ENCODE results near the gene PANX2. TPM values are rescaled to one million over a fixed set of nuclear protein-coding genes. Genes with fewer than 3 reads are reported as not detected.
"Not testable (repeated sequence)": the region's sequence is repeated elsewhere in the genome, so short reads cannot be mapped to it uniquely, and the experiment has no call there.

PANX2 gene
- total RNA-seq, 1 experiment from 2014 or later: not detected

DNA sequence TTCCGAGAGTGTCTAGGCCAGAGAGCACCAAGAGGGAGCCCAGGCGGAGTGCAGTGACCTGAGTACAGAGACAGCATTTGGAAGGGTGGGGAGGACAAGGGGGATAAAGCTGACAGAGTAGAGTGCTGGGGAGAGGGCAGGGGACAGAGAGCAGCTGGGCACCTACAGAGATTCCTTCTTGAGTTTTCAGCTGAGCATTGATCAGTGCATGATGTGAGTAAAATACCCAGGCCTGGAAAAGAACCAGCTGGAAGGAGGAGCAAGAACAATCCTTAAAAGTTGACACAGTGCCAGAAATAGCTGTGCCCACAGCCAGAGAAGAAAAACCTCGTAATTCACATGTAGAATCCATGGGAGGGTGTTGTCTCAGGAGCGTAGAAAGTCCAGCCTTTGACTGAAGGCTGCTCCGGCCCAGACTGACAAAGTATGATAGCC is 33.9 kb upstream of the PANX2 start:
- Histone ChIP-seq H4K20me1 (ENCODE audit: insufficient read depth, low read depth, low read length) (no peaks in the 10 kb centered on the region), H3K4me1 (ENCODE audit: low read length) (no peaks in the 10 kb centered on the region), H3K79me2 (ENCODE audit: low read length) (no peaks in the 10 kb centered on the region)

DNA sequence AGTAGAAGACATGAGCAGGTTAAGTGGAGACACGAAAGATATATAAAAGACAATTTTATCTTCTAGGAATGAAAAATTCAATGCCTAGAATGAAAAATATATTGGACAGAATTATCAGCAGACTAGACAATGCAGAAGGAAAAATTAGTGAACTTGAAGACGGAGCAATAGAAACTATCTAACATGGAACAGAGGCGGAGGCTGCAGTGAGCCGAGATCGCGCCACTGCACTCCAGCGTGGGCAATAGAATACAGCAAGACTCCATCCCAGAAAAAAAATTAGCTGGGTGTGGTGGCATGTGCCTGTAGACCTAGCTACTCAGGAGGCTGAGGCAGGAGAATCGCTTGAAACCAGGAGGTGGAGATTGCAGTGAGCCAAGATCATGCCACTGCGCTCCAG is 33.3 kb upstream of the PANX2 start:
- not testable (repeated sequence) for H3K4me2 ChIP-seq (ENCODE audit: low read depth, low read length, poor library complexity, severe bottlenecking); H3K4me3 ChIP-seq (ENCODE audit: low read length); H3K27ac ChIP-seq (ENCODE audit: low read length)

More for the DNA sequence above, 33.9 kb upstream of the PANX2 start:
- H2AFZ ChIP-seq (ENCODE audit: low read length): no peak overlapping the region
- no peaks in the 10 kb centered on the region for H3K9me3 ChIP-seq (ENCODE audit: low read length)
- H3K4me3 ChIP-seq (ENCODE audit: low read length): no peak overlapping the region
- no peaks in the 10 kb centered on the region for H3K36me3 ChIP-seq (ENCODE audit: insufficient read depth, low read length)
- no peaks in the 10 kb centered on the region for H3K9me2 ChIP-seq (replicated peaks; ENCODE audit: insufficient read depth, low read length)
- no peaks in the 10 kb centered on the region for H3K27me3 ChIP-seq (ENCODE audit: low read length)
- no peak for DNase-seq
- no peak overlapping the region for H3K27ac ChIP-seq (ENCODE audit: low read length)
- no peak overlapping the region for H3K4me2 ChIP-seq (ENCODE audit: low read depth, low read length, poor library complexity, severe bottlenecking)
- H3K9ac ChIP-seq (ENCODE audit: low read length): no peak overlapping the region

DNA sequence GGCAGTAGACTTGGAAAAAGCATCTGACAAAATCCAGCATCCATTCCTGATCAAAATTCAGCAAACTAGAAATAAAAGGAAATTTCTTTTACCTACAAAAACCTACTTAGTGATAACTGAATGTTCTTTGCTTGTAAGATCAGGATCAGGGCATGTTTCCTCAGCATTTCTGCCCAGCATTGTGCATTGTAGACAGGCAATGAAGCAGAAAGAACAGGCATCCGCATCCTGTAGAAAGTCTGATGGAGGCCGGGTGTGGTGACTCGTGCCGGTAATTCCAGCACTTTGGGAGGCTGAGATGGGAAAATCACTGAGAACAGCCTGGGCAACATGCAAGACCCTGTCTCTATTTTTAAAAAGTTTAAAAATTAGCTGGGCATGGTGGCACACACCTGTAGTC is 32.5 kb upstream of the PANX2 start:
- H3K27ac ChIP-seq (ENCODE audit: low read length): no peak overlapping the region
- H4K20me1 ChIP-seq (ENCODE audit: insufficient read depth, low read depth, low read length): no peaks in the 10 kb centered on the region
- H3K4me1 ChIP-seq (ENCODE audit: low read length): no peaks in the 10 kb centered on the region
- H3K9ac ChIP-seq (ENCODE audit: low read length): no peak overlapping the region
- no peak overlapping the region for H2AFZ ChIP-seq (ENCODE audit: low read length)
- DNase-seq: no peak
- H3K79me2 ChIP-seq (ENCODE audit: low read length): no peaks in the 10 kb centered on the region
- no peaks in the 10 kb centered on the region for H3K9me2 ChIP-seq (replicated peaks; ENCODE audit: insufficient read depth, low read length)
- no peaks in the 10 kb centered on the region for H3K36me3 ChIP-seq (ENCODE audit: insufficient read depth, low read length)
- H3K9me3 ChIP-seq (ENCODE audit: low read length): no peaks in the 10 kb centered on the region
- H3K4me3 ChIP-seq (ENCODE audit: low read length): no peak overlapping the region
- H3K27me3 ChIP-seq (ENCODE audit: low read length): no peaks in the 10 kb centered on the region
- no peak overlapping the region for H3K4me2 ChIP-seq (ENCODE audit: low read depth, low read length, poor library complexity, severe bottlenecking)

More for the DNA sequence above, 33.3 kb upstream of the PANX2 start:
- not testable (repeated sequence) for H2AFZ ChIP-seq (ENCODE audit: low read length); H3K4me1 ChIP-seq (ENCODE audit: low read length); H3K9me3 ChIP-seq (ENCODE audit: low read length); H3K9ac ChIP-seq (ENCODE audit: low read length); H4K20me1 ChIP-seq (ENCODE audit: insufficient read depth, low read depth, low read length); H3K79me2 ChIP-seq (ENCODE audit: low read length); H3K27me3 ChIP-seq (ENCODE audit: low read length); DNase-seq; H3K36me3 ChIP-seq (ENCODE audit: insufficient read depth, low read length); H3K9me2 ChIP-seq (replicated peaks; ENCODE audit: insufficient read depth, low read length)

DNA sequence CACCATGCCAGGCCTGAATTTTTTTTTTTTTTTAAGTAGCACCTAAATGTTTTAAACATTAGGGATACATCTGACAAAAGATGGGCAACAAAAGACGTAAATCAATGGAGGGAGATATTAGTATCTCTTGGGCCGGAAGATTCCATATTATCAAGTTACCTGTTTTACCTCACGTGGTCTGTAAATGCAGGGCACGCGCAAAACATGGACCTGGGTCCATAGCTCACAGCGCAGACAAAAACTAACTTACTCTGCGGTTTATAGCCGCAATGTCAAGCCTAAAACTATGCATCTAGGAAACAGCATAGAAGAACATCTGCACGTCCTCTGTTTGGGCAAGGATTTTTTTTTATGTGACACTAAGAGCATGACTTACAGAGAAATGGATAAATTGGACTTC is 31.5 kb upstream of the PANX2 start:
- no peaks in the 10 kb centered on the region for H3K9me2 ChIP-seq (replicated peaks; ENCODE audit: insufficient read depth, low read length)
- no peak overlapping the region for H3K9ac ChIP-seq (ENCODE audit: low read length)
- no peak overlapping the region for H3K4me2 ChIP-seq (ENCODE audit: low read depth, low read length, poor library complexity, severe bottlenecking)
- no peak overlapping the region for H2AFZ ChIP-seq (ENCODE audit: low read length)
- H3K27ac ChIP-seq (ENCODE audit: low read length): no peak overlapping the region
- H3K79me2 ChIP-seq (ENCODE audit: low read length): no peaks in the 10 kb centered on the region
- H3K4me1 ChIP-seq (ENCODE audit: low read length): no peaks in the 10 kb centered on the region
- H3K9me3 ChIP-seq (ENCODE audit: low read length): no peaks in the 10 kb centered on the region
- no peak for DNase-seq
- no peaks in the 10 kb centered on the region for H3K36me3 ChIP-seq (ENCODE audit: insufficient read depth, low read length)
- H3K4me3 ChIP-seq (ENCODE audit: low read length): no peak overlapping the region
- H4K20me1 ChIP-seq (ENCODE audit: insufficient read depth, low read depth, low read length): no peaks in the 10 kb centered on the region
- no peaks in the 10 kb centered on the region for H3K27me3 ChIP-seq (ENCODE audit: low read length)

DNA sequence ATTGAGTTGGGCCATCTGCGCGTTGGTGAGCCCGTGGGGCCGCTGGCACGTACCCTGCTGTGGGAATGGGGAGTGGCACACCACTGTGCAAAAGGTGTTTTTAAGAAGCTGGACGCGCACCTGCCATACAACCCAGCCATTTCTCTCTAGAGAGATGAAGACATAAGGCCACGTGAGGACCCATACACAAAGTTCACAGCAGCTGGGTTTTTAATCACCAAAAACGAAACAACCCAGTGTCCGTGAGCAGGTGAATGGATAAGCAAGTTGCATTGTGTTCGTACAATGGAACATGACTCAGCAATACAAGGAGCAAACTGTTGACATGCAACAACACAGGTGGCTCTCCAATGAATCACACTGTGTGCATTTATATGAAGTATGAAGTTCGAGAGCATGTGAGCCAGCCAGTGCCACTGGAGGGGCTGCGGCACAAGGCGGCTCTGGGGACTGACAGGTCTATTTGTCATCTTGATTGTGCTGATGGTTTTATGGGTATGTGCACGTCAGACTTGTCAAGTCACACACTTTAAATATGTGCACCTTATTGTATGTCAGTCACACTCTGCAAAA is 30.6 kb upstream of the PANX2 start:
- H3K9me3 ChIP-seq (ENCODE audit: low read length): no peaks in the 10 kb centered on the region
- H3K36me3 ChIP-seq (ENCODE audit: insufficient read depth, low read length): no peaks in the 10 kb centered on the region
- H3K79me2 ChIP-seq (ENCODE audit: low read length): no peaks in the 10 kb centered on the region
- no peak overlapping the region for H3K4me3 ChIP-seq (ENCODE audit: low read length)
- no peaks in the 10 kb centered on the region for H4K20me1 ChIP-seq (ENCODE audit: insufficient read depth, low read depth, low read length)
- H3K27ac ChIP-seq (ENCODE audit: low read length): no peak overlapping the region
- DNase-seq: no peak
- no peaks in the 10 kb centered on the region for H3K9me2 ChIP-seq (replicated peaks; ENCODE audit: insufficient read depth, low read length)
- no peaks in the 10 kb centered on the region for H3K27me3 ChIP-seq (ENCODE audit: low read length)
- no peak overlapping the region for H3K4me2 ChIP-seq (ENCODE audit: low read depth, low read length, poor library complexity, severe bottlenecking)
- H3K9ac ChIP-seq (ENCODE audit: low read length): no peak overlapping the region
- no peaks in the 10 kb centered on the region for H3K4me1 ChIP-seq (ENCODE audit: low read length)
- H2AFZ ChIP-seq (ENCODE audit: low read length): no peak overlapping the region

DNA sequence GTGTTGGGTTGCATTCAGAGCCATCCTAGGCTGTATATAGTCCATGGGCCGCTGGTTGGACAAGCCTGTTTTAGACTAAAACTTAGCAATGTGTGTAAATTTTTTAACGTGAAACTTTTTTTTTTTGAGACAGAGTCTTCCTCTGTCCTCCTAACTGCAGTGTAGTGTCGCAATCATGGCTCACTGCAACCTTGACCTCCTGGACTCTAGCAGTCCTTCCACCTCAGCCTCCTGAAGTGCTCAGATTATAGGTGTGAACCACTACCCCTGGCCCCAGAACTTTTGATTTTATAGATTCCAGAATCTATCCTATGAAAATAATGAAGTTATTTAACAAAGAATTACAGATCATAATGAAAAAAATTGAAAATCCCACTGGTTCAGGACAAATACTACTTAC is 29.9 kb upstream of the PANX2 start:
- Histone ChIP-seq H3K4me2 (ENCODE audit: low read depth, low read length, poor library complexity, severe bottlenecking) (no peak overlapping the region), H3K4me1 (ENCODE audit: low read length) (no peaks in the 10 kb centered on the region), H3K36me3 (ENCODE audit: insufficient read depth, low read length) (no peaks in the 10 kb centered on the region), H3K27ac (ENCODE audit: low read length) (no peak overlapping the region), H3K27me3 (ENCODE audit: low read length) (no peaks in the 10 kb centered on the region), H3K9me3 (ENCODE audit: low read length) (no peaks in the 10 kb centered on the region), H3K79me2 (ENCODE audit: low read length) (no peaks in the 10 kb centered on the region), H3K9me2 (replicated peaks; ENCODE audit: insufficient read depth, low read length) (no peaks in the 10 kb centered on the region), H3K4me3 (ENCODE audit: low read length) (no peak overlapping the region), H3K9ac (ENCODE audit: low read length) (no peak overlapping the region), H2AFZ (ENCODE audit: low read length) (no peak overlapping the region), H4K20me1 (ENCODE audit: insufficient read depth, low read depth, low read length) (no peaks in the 10 kb centered on the region)
- no peak for DNase-seq

DNA sequence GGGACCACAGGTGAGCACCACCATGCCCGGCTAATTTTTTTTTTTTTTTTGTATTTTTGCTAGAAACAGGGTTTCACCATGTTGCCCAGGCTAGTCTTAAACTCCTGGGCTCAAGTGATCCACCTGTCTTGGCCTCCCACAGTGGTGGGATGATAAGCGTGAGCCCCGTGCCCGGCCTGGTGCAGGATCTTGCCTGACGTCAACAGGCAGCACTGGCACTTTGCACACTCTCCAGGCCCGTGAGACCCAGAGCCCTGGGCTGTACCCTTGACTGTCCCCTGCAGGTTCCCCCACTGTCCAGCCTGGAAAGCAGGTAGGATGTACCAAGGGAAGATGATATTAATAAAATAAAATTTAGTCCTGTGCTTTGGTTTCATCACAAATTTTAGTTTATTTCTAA is 29.1 kb upstream of the PANX2 start:
- no peak for DNase-seq
- H4K20me1 ChIP-seq (ENCODE audit: insufficient read depth, low read depth, low read length): no peaks in the 10 kb centered on the region
- no peak overlapping the region for H3K4me2 ChIP-seq (ENCODE audit: low read depth, low read length, poor library complexity, severe bottlenecking)
- no peaks in the 10 kb centered on the region for H3K9me2 ChIP-seq (replicated peaks; ENCODE audit: insufficient read depth, low read length)
- H3K79me2 ChIP-seq (ENCODE audit: low read length): no peaks in the 10 kb centered on the region
- peaks cover 1% of the 10 kb centered on the region; the same call in 1 of the 2 replicates for H3K4me1 ChIP-seq (ENCODE audit: low read length)
- no peaks in the 10 kb centered on the region for H3K27me3 ChIP-seq (ENCODE audit: low read length)
- H3K27ac ChIP-seq (ENCODE audit: low read length): no peak overlapping the region
- no peaks in the 10 kb centered on the region for H3K9me3 ChIP-seq (ENCODE audit: low read length)
- no peak overlapping the region for H3K4me3 ChIP-seq (ENCODE audit: low read length)
- H3K36me3 ChIP-seq (ENCODE audit: insufficient read depth, low read length): no peaks in the 10 kb centered on the region
- H3K9ac ChIP-seq (ENCODE audit: low read length): no peak overlapping the region
- H2AFZ ChIP-seq (ENCODE audit: low read length): no peak overlapping the region

DNA sequence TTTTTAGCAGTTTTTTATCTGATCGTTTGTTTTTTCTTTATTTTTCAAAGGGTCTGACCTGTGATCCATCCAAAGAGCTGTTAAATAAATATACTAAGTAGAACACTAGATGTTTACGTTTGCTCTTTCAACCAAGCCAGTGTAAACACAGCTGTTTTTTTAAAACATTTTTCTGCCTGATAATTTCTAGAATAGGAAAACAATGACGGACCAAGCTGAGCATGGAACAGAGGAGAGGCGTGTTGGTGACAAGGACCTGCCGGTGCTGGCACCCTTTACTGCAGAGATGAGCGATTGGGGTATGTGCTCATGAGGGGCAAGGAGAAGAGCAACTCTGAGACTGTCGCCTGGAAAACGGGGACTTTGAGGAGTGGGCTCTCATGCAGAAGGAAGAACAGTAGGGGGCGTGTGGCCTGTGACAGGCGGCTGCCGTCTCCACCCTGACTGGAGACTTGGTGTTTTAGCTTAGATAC is 28.6 kb upstream of the PANX2 start:
- H3K9ac ChIP-seq (ENCODE audit: low read length): no peak overlapping the region

More for the DNA sequence above, 28.6 kb upstream of the PANX2 start:
- DNase-seq: no peak
- H3K27ac ChIP-seq (ENCODE audit: low read length): no peak overlapping the region
- H4K20me1 ChIP-seq (ENCODE audit: insufficient read depth, low read depth, low read length): no peaks in the 10 kb centered on the region
- H3K4me1 ChIP-seq (ENCODE audit: low read length): peaks cover 3% of the 10 kb centered on the region; the same call in 1 of the 2 replicates
- H3K4me2 ChIP-seq (ENCODE audit: low read depth, low read length, poor library complexity, severe bottlenecking): no peak overlapping the region
- no peaks in the 10 kb centered on the region for H3K27me3 ChIP-seq (ENCODE audit: low read length)
- no peaks in the 10 kb centered on the region for H3K9me2 ChIP-seq (replicated peaks; ENCODE audit: insufficient read depth, low read length)
- no peak overlapping the region for H3K4me3 ChIP-seq (ENCODE audit: low read length)
- H2AFZ ChIP-seq (ENCODE audit: low read length): no peak overlapping the region
- no peaks in the 10 kb centered on the region for H3K9me3 ChIP-seq (ENCODE audit: low read length)
- H3K36me3 ChIP-seq (ENCODE audit: insufficient read depth, low read length): no peaks in the 10 kb centered on the region
- no peaks in the 10 kb centered on the region for H3K79me2 ChIP-seq (ENCODE audit: low read length)

Data from Karpas-422 (cell line).